ENCODE measurements around the gene IL11. TPM values are rescaled to one million over a fixed set of nuclear protein-coding genes. Genes with fewer than 3 reads are reported as not detected.

IL11 gene
- total and polyA plus RNA-seq, 2 donors (not counting 3 experiments of a cell fraction or from before 2014, with no cell fraction given): not detected

GRCh38 chr19:55389386-55390317 lies 19.4 kb upstream of the IL11 start:
- no peak overlapping the region for H3K4me2 ChIP-seq (ENCODE audit: insufficient read depth, low read length)
- H2AFZ ChIP-seq (ENCODE audit: low read depth, low read length): no peak overlapping the region
- H3K27me3 ChIP-seq (ENCODE audit: control insufficient read depth in 2 of 2, insufficient read depth in 2 of 2, low read length in 2 of 2): no peaks in the 10 kb centered on the region
- BruUV-seq (replicated peaks): no TSS peak
- dilution Hi-C loops (cut with MboI; ENCODE audit: extremely low pct_ligation_motif_present, low sequenced_read_pairs): no loop called here
- TF ChIP-seq FOS (IDR thresholded peaks at IDR 0.05; ENCODE audit: borderline replicate concordance, insufficient read depth, low read length): no peak
- TF ChIP-seq GATA2 (IDR thresholded peaks at IDR 0.05; ENCODE audit: insufficient read depth, insufficient read length, low read depth, low read length): no peak
- TF ChIP-seq POLR2A (IDR thresholded peaks at IDR 0.05; ENCODE audit: low read depth, low read length): peak; percentile 40
- TF ChIP-seq JUN (IDR thresholded peaks at IDR 0.05; ENCODE audit: borderline replicate concordance, insufficient read depth, insufficient read length, low read depth): no peak
- TF ChIP-seq MAX (IDR thresholded peaks at IDR 0.05; ENCODE audit: insufficient read depth, insufficient read length): no peak
- no peak for DNase-seq (ENCODE audit: low read depth, low spot score)
- no peaks in the 10 kb centered on the region for H3K9me3 ChIP-seq (replicated peaks; ENCODE audit: control insufficient read depth, insufficient read depth, low read length)
- ChIA-PET POLR2A (interaction anchor here (0.5 to 1.4 kb wide), 4 partner anchors 14 to 246 kb away, joined by 3 to 5 read pairs (median 4); partner anchors contain the start of gene UBE2S), CTCF (interaction anchor here (1.1 to 1.9 kb wide), 2 partner anchors 88 to 98 kb away, joined by 3 to 8 read pairs; no protein-coding TSS in a partner anchor)
- H3K79me2 ChIP-seq (ENCODE audit: control insufficient read depth, insufficient read depth, low read length): peaks cover 41% of the 10 kb centered on the region
- H3K9me1 ChIP-seq (replicated peaks; ENCODE audit: control insufficient read depth, extremely low read depth, insufficient read depth, low read length): no peaks in the 10 kb centered on the region
- peaks cover 4% of the 10 kb centered on the region for H4K20me1 ChIP-seq (replicated peaks; ENCODE audit: control insufficient read depth, extremely low read depth, insufficient read depth, low read length)
- no peak for FAIRE-seq
- peaks cover 14 to 30% of the 10 kb centered on the region in 2 experiments for H3K36me3 ChIP-seq (ENCODE audit: control insufficient read depth in 2 of 2, extremely low read depth in 1 of 2, insufficient read depth in 2 of 2, low read length in 2 of 2)
- intact Hi-C loops (cut with micrococcal nuclease): loop anchor here (10.0 kb wide), 2 partner anchors 215 to 245 kb away; partner anchors contain the start of genes TNNT1, ZNF524 and ZNF865
- peaks cover 25% of the 10 kb centered on the region for H3K4me1 ChIP-seq (ENCODE audit: control insufficient read depth, extremely low read depth, insufficient read depth, low read length)
- H3K9ac ChIP-seq (replicated peaks; ENCODE audit: extremely low read depth, insufficient read depth, low read length): no peak overlapping the region
- no peak overlapping the region for H3K27ac ChIP-seq (ENCODE audit: insufficient read depth, low read depth, low read length)
- H3K4me3 ChIP-seq (replicated peaks in 1 of 3; ENCODE audit: insufficient read depth in 1 of 3, low read depth in 1 of 3, low read length in 3 of 3): no peak overlapping the region
